Endothelial cell of umbilical vein (primary cell): ENCODE measurements around the gene CBX4.

Experiments used
- CTCF ChIP-seq, 2 donors: IDR thresholded peaks; 1 replicate in 1 of 2; 2 replicates in 1 of 2; pipeline ENCODE4 v1.5.1; 2011; ENCODE audit warnings: low read length in 2 of 2, mild to moderate bottlenecking in 2 of 2, moderate library complexity in 2 of 2, control low read depth in 1 of 2, inconsistent platforms in 1 of 2, low read depth in 1 of 2; ENCODE audit not compliant: insufficient read depth in 1 of 2; ENCODE audit errors: extremely low read depth in 1 of 2
- EZH2 ChIP-seq: IDR thresholded peaks from 2 replicates; pipeline ENCODE4 v1.6.1; 2012; ENCODE audit warnings: borderline replicate concordance, low read depth, mild to moderate bottlenecking, moderate library complexity, low read length, inconsistent platforms; ENCODE audit not compliant: severe bottlenecking
- JUN ChIP-seq: IDR thresholded peaks from 2 replicates; pipeline ENCODE4 v1.6.1; 2011; ENCODE audit warnings: borderline replicate concordance, low read depth; ENCODE audit not compliant: insufficient read length, insufficient read depth
- MYC ChIP-seq: IDR thresholded peaks from one replicate; pipeline ENCODE4 v1.6.1; 2011; ENCODE audit warnings: mild to moderate bottlenecking, low read depth, low read length
- POLR2A ChIP-seq: IDR thresholded peaks from 2 replicates; pipeline ENCODE4 v1.6.1; 2012; ENCODE audit warnings: low read depth, mild to moderate bottlenecking, control low read depth, low read length
- POLR2AphosphoS5 ChIP-seq: IDR thresholded peaks from 2 replicates; pipeline ENCODE4 v1.6.1; 2012; ENCODE audit warnings: low read depth, mild to moderate bottlenecking, control low read depth, low read length, moderate library complexity; ENCODE audit not compliant: insufficient read depth

DNA sequence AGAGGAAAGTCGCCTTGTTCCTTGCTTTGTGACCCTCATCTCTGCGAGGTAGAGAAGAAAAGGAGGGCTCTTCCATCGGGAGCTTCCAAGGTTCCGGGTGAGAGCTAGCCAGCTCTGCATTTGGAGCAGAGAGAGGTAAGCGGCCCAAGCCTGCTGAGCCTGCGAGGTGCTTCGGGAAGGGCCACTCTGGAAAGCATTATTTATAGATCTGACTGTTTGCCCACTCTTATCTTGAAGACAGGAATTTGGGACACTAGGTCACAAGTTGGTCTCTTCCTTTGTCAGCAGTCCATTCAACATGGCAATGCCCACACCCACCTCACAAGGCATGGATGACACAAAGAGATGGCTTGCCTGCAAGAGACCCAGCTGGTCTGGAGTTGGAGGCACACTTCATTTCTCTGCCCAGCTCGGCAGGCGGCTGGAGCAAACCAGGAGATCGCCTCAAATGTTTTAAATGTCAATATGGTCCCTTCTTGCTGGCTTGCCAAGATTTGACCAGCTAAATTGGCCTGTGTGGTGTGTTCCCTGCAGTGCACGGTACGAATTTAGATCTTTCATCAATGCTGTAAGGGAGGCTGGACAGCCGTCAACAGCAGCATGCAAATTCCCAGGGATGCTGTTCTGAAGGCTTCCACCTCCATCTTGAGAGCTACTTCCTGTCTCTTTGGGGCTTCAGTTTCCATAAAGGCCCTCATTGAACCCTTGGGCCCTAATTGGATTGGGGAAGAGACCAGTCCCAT is 19.5 kb downstream of the CBX4 start:
- TF ChIP-seq CTCF (IDR thresholded peaks at IDR 0.05; ENCODE audit: extremely low read depth in 1 of 2, insufficient read depth in 1 of 2, low read depth in 1 of 2, low read length in 2 of 2), result no peak
- TF ChIP-seq POLR2AphosphoS5, result no peak
- no peak for TF ChIP-seq POLR2A
- TF ChIP-seq MYC, result no peak
- TF ChIP-seq EZH2, result no peak
- TF ChIP-seq JUN, result no peak
